ENCODE measurements around the gene KLRD1. TPM values are rescaled to one million over a fixed set of nuclear protein-coding genes. Genes with fewer than 3 reads are reported as not detected.

KLRD1 gene
- total RNA-seq, 4 donors from 2014 or later: 0.10 to 0.23 (median 0.21) TPM

GRCh38 chr12:10278104-10278503 lies 29.6 kb upstream of the KLRD1 start:
- intact Hi-C loops (cut with DNase I; ENCODE audit: low total_unique reads) (no loop called here), in situ Hi-C loops (cut with MboI; ENCODE audit: low sequenced_read_pairs in 4 of 4) (no loop called here)
- no peaks in the 10 kb centered on the region for H3K36me3 ChIP-seq
- DNase-seq: no peak
- no peak for TF ChIP-seq CTCF (IDR thresholded peaks at IDR 0.05 in 4 of 5, conservative IDR thresholded peaks at IDR 0.05 in 1 of 5)
- no peak for TF ChIP-seq POLR2A (IDR thresholded peaks at IDR 0.05)
- ATAC-seq: no peak
- no peaks in the 10 kb centered on the region for H3K9me3 ChIP-seq
- no peak overlapping the region for H3K4me3 ChIP-seq
- H3K4me1 ChIP-seq: no peaks in the 10 kb centered on the region
- H3K27ac ChIP-seq: no peak overlapping the region
- no peaks in the 10 kb centered on the region for H3K27me3 ChIP-seq

- no peaks in the 10 kb centered on the region for H3K27me3 ChIP-seq
- H3K9me3 ChIP-seq: no peaks in the 10 kb centered on the region
- no peaks in the 10 kb centered on the region for H3K36me3 ChIP-seq
- H3K4me1 ChIP-seq: no peaks in the 10 kb centered on the region
- H3K4me3 ChIP-seq: no peak overlapping the region
- in situ Hi-C loops (cut with MboI; ENCODE audit: low sequenced_read_pairs in 4 of 4): no loop called here
- TF ChIP-seq CTCF (IDR thresholded peaks at IDR 0.05 in 4 of 5, conservative IDR thresholded peaks at IDR 0.05 in 1 of 5): no peak
- no peak for TF ChIP-seq POLR2A (IDR thresholded peaks at IDR 0.05)
- no peak overlapping the region for H3K27ac ChIP-seq
- DNase-seq: no peak
- no peak for ATAC-seq
- intact Hi-C loops (cut with DNase I; ENCODE audit: low total_unique reads): no loop called here
Measured at GRCh38 chr12:10279937-10280336, 27.7 kb upstream of the KLRD1 start.

- no peaks in the 10 kb centered on the region for H3K27me3 ChIP-seq
- intact Hi-C loops (cut with DNase I; ENCODE audit: low total_unique reads) (no loop called here), in situ Hi-C loops (cut with MboI; ENCODE audit: low sequenced_read_pairs in 4 of 4) (no loop called here)
- TF ChIP-seq CTCF (IDR thresholded peaks at IDR 0.05 in 4 of 5, conservative IDR thresholded peaks at IDR 0.05 in 1 of 5) (no peak), POLR2A (IDR thresholded peaks at IDR 0.05) (no peak)
- ATAC-seq: no peak
- no peak overlapping the region for H3K27ac ChIP-seq
- no peak for DNase-seq
- no peaks in the 10 kb centered on the region for H3K9me3 ChIP-seq
- no peaks in the 10 kb centered on the region for H3K4me1 ChIP-seq
- H3K4me3 ChIP-seq: no peak overlapping the region
- no peaks in the 10 kb centered on the region for H3K36me3 ChIP-seq
Measured at GRCh38 chr12:10283027-10283426, 24.6 kb upstream of the KLRD1 start.

GRCh38 chr12:10285919-10286318 lies 21.8 kb upstream of the KLRD1 start:
- no peaks in the 10 kb centered on the region for H3K4me1 ChIP-seq
- no peak for ATAC-seq
- no peaks in the 10 kb centered on the region for H3K27me3 ChIP-seq
- no peak overlapping the region for H3K4me3 ChIP-seq
- no peak for DNase-seq
- in situ Hi-C loops (cut with MboI; ENCODE audit: low sequenced_read_pairs in 4 of 4): no loop called here
- H3K9me3 ChIP-seq: no peaks in the 10 kb centered on the region
- H3K27ac ChIP-seq: no peak overlapping the region
- intact Hi-C loops (cut with DNase I; ENCODE audit: low total_unique reads): no loop called here
- no peaks in the 10 kb centered on the region for H3K36me3 ChIP-seq
- TF ChIP-seq CTCF (IDR thresholded peaks at IDR 0.05 in 4 of 5, conservative IDR thresholded peaks at IDR 0.05 in 1 of 5): no peak
- no peak for TF ChIP-seq POLR2A (IDR thresholded peaks at IDR 0.05)

GRCh38 chr12:10289005-10289754 lies 18.5 kb upstream of the KLRD1 start:
- Histone ChIP-seq H3K27me3 (no peaks in the 10 kb centered on the region), H3K4me1 (no peaks in the 10 kb centered on the region), H3K27ac (no peak overlapping the region), H3K36me3 (no peaks in the 10 kb centered on the region), H3K4me3 (no peak overlapping the region), H3K9me3 (no peaks in the 10 kb centered on the region)
- in situ Hi-C loops (cut with MboI; ENCODE audit: low sequenced_read_pairs in 4 of 4): no loop called here
- intact Hi-C loops (cut with DNase I; ENCODE audit: low total_unique reads): no loop called here
- DNase-seq (no peak), ATAC-seq (no peak)
- TF ChIP-seq POLR2A (IDR thresholded peaks at IDR 0.05) (no peak), CTCF (IDR thresholded peaks at IDR 0.05 in 4 of 5, conservative IDR thresholded peaks at IDR 0.05 in 1 of 5) (no peak)

All from gastrocnemius medialis (tissue), 4 donors.